ENCODE data around the gene SERP1.
"Not testable (repeated sequence)": the region's sequence is repeated elsewhere in the genome, so short reads cannot be mapped to it uniquely, and the experiment has no call there.

SERP1 gene

GRCh38 chr3:150538324-150539208 lies 7.7 kb downstream of the SERP1 start:
- DNase-seq, result no peak

- no peak for DNase-seq
Observed at GRCh38 chr3:150535204-150535603, 11.1 kb downstream of the SERP1 start.

GRCh38 chr3:150531775-150532174 lies 14.5 kb downstream of the SERP1 start:
- DNase-seq, result no peak

GRCh38 chr3:150528354-150528797 lies 17.9 kb downstream of the SERP1 start:
- DNase-seq, result no peak

- DNase-seq, result no peak
Observed at GRCh38 chr3:150527464-150528255, 18.6 kb downstream of the SERP1 start.

GRCh38 chr3:150523538-150523937 lies 22.8 kb downstream of the SERP1 start:
- no peak for DNase-seq

- no peak for DNase-seq
Observed at GRCh38 chr3:150521463-150521862, 24.8 kb downstream of the SERP1 start.

- no peak for DNase-seq
Observed at GRCh38 chr3:150520408-150520807, 25.9 kb downstream of the SERP1 start.

GRCh38 chr3:150519026-150519425 lies 27.3 kb downstream of the SERP1 start:
- DNase-seq, result no peak

- DNase-seq, result no peak
Observed at GRCh38 chr3:150515210-150515609, 31.1 kb downstream of the SERP1 start.

- DNase-seq, result no peak
Observed at GRCh38 chr3:150511122-150511821, 35.0 kb downstream of the SERP1 start.

GRCh38 chr3:150509780-150510179 lies 36.5 kb downstream of the SERP1 start:
- DNase-seq, result no peak

GRCh38 chr3:150508401-150508800 lies 37.9 kb downstream of the SERP1 start:
- no peak for DNase-seq

- no peak for DNase-seq
Observed at GRCh38 chr3:150504483-150504882, 41.8 kb downstream of the SERP1 start.

GRCh38 chr3:150503402-150504099 lies 42.7 kb downstream of the SERP1 start:
- DNase-seq, result no peak

GRCh38 chr3:150500960-150501359 lies 45.3 kb downstream of the SERP1 start:
- not testable (repeated sequence) for DNase-seq

GRCh38 chr3:150497956-150498355 lies 48.3 kb downstream of the SERP1 start:
- DNase-seq, result no peak

GRCh38 chr3:150495563-150496168 lies 50.6 kb downstream of the SERP1 start:
- DNase-seq, result no peak

- no peak for DNase-seq
Observed at GRCh38 chr3:150495149-150495548, 51.1 kb downstream of the SERP1 start.

- no peak for DNase-seq
Observed at GRCh38 chr3:150494411-150494977, 51.8 kb downstream of the SERP1 start.
